ENCODE measurements around the gene ASTN2.

- TF ChIP-seq CTCF (IDR thresholded peaks at IDR 0.05; ENCODE audit: low read depth, low read length, poor library complexity, severe bottlenecking) (no peak), EZH2phosphoT487 (IDR thresholded peaks at IDR 0.05; ENCODE audit: borderline replicate concordance, low read length) (no peak)
These were observed 278.4 kb downstream of the ASTN2 start for GRCh38 chr9:117136461-117136860.

Measured in DOHH2 (cell line).